ENCODE results near the gene EREG. TPM values are rescaled to one million over a fixed set of nuclear protein-coding genes. Genes with fewer than 3 reads are reported as not detected.

Gene EREG
- total RNA-seq, result 0.23 TPM

GRCh38 chr4:74364652-74365491 lies at the start of gene EREG:
TSS of gene EREG (plus strand) at chr4:74365145. CDS start at chr4:74365309, 164 bp downstream.

Other genes with a start within 250 kb of the EREG start
- gene MTHFD2L, start 207.0 kb upstream of the EREG start, total RNA-seq, result 25.3 TPM
- 0.88 TPM for gene EPGN, start 56.7 kb upstream of the EREG start, total RNA-seq
- gene AREG, start 80.0 kb downstream of the EREG start, total RNA-seq, result 0.29 TPM